KOPT-K1 (cell line): ENCODE results near the gene TGM5.
"Not testable (repeated sequence)": the region's sequence is repeated elsewhere in the genome, so short reads cannot be mapped to it uniquely, and the experiment has no call there.

Experiments
- H3K27ac ChIP-seq: fragments of 200-600 bp; sonication (generic); 2 replicates; pipeline ENCODE4 v1.5.1; 2016; ENCODE audit warnings: antibody characterized with exemption, mild to moderate bottlenecking, low read depth, low read length; ENCODE audit not compliant: poor library complexity, severe bottlenecking
- H3K36me3 ChIP-seq: fragments of 200-600 bp; sonication (generic); 2 replicates; pipeline ENCODE4 v1.5.1; 2017; ENCODE audit warnings: antibody characterized with exemption, mild to moderate bottlenecking, low read length, moderate library complexity; ENCODE audit not compliant: insufficient read depth
- H3K9me3 ChIP-seq: fragments of 200-600 bp; sonication (generic); 2 replicates; pipeline ENCODE4 v1.5.1; 2017; ENCODE audit warnings: antibody characterized with exemption, low read length, mild to moderate bottlenecking; ENCODE audit not compliant: insufficient read depth, poor library complexity, severe bottlenecking

Gene TGM5

GRCh38 chr15:43242616-43243015 lies 24.1 kb downstream of the TGM5 start:
- Histone ChIP-seq H3K27ac (no peak overlapping the region), H3K36me3 (no peaks in the 10 kb centered on the region), H3K9me3 (no peaks in the 10 kb centered on the region)

GRCh38 chr15:43241100-43241499 lies 25.6 kb downstream of the TGM5 start:
- H3K36me3 ChIP-seq, result no peaks in the 10 kb centered on the region
- no peak overlapping the region for H3K27ac ChIP-seq
- no peaks in the 10 kb centered on the region for H3K9me3 ChIP-seq

DNA sequence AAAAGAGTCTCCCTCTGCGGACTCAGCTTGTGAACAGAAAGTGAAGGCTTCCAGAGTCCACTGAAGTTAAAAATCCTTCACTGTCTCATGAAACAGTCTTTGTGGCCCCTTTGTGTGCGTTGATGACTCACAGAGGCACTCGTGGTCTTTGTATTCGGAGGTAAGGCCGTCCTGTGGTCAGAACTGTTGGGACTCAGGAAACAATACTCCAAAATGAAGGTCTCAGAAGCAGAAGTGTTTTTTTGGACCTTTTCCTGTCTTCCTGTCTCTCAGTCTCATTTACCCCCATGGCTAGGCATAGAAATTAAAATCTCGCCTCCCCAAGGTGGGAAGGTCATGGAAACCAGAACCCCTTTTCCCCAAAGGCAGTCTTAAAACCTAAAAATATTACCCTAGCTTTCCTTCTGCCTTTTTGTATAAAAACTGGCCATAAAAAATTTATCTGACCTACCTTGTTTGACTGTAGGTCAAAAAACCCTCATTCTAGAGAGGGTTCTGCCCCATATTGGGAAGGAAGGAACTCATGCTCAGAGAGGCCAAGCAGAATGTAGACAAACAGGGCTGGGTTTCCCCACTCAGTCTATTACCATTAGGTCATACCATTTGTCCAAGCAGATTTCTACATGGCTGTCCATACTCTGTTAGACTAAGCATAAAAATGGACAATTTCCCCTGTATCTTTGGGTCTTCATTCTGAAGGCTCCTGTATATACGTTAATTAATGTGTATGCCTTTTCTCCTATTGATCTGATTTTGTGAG lies 26.8 kb downstream of the TGM5 start:
- no peaks in the 10 kb centered on the region for H3K9me3 ChIP-seq
- no peak overlapping the region for H3K27ac ChIP-seq
- H3K36me3 ChIP-seq, result no peaks in the 10 kb centered on the region

- no peaks in the 10 kb centered on the region for H3K36me3 ChIP-seq
- no peak overlapping the region for H3K27ac ChIP-seq
- H3K9me3 ChIP-seq, result no peaks in the 10 kb centered on the region
Observed at GRCh38 chr15:43238671-43239131, 28.0 kb downstream of the TGM5 start.

DNA sequence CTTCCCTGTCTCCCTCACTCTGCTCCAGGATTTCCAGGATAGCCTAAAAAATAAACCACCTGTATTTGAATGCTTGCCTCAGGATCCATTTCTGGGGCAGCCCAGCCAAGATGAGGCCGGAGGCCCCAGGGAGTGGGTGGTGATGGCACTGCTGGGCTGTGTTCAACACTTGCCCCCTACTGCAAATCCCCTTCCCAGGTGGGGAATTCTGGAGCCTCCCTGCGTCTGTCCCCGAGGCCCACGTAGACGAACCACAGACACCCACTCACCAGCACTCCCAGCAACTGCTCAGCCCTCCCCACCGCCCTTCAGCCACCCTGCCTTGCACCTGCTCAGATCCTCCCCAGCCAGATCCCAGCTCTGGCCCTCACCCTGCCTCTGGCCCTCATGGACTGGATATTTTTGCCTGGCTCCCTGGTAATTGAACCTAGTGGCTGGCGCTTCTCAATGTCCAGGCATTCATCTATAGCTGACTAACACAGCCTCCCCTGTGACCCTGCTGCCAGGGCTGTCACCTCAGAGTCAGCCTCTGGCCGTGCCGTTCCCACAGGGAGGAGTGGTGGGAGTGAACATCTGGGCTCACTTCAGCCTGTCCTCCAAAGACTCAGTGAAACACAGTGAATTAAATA lies 28.8 kb downstream of the TGM5 start:
- no peak overlapping the region for H3K27ac ChIP-seq
- H3K36me3 ChIP-seq, result no peaks in the 10 kb centered on the region
- H3K9me3 ChIP-seq, result no peaks in the 10 kb centered on the region

- Histone ChIP-seq H3K9me3 (no peaks in the 10 kb centered on the region), H3K27ac (no peak overlapping the region), H3K36me3 (no peaks in the 10 kb centered on the region)
Observed at GRCh38 chr15:43235536-43235935, 31.2 kb downstream of the TGM5 start.

DNA sequence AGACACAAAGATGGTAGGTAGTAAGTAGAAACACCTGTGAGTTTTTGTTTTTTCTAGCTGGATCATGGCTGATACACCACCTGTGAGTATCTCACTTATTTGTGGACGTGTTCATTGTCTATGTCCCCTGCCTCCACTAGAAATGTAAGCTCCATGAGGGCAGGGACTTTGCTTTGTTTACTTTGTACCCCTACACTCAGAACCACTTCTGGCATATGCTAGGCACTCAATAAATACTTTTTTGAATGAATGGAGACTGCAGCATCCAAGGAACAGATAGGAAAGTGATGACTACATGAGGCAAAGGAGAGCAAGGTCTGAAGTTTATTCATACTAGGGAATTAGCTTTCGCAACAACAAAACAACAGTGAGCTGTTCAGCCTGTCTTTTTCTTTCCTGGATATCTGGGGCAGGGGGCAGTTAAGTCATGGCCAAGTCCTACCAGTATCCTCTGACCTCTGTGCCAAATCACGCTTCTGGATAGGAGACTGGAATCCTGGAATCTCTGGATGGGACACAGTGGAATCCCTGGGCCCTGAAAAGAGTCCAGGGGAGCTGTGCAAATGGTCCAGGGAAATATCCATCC lies 34.3 kb downstream of the TGM5 start:
- no peaks in the 10 kb centered on the region for H3K36me3 ChIP-seq
- H3K9me3 ChIP-seq, result no peaks in the 10 kb centered on the region
- no peak overlapping the region for H3K27ac ChIP-seq

DNA sequence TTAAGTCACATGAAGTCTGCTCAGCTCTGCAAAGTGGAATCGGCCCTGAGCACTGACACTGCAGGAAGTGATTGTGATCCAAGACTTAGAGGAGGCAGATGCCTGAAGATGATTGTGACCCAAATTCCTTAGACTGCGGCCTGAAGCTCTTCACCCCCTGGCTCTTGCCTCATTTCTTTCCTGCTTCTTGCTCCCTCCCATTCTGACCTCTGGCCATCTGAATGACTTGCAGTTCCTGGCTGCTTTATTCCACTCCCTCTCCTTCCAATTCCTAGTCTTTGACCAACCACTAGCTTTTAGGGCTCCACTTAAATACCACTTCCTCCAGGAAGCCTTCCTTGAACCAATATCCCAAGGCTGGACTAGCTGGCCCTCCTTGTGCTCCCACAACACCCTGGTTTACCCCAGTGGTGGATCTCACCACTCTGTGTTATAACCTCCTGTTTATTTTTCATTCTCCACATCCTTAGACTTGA lies 36.0 kb downstream of the TGM5 start:
- no peaks in the 10 kb centered on the region for H3K9me3 ChIP-seq
- H3K27ac ChIP-seq, result no peak overlapping the region
- no peaks in the 10 kb centered on the region for H3K36me3 ChIP-seq

- Histone ChIP-seq H3K27ac (no peak overlapping the region), H3K9me3 (no peaks in the 10 kb centered on the region)
Observed at GRCh38 chr15:43229977-43230376, 36.8 kb downstream of the TGM5 start.

GRCh38 chr15:43226436-43227305 lies 40.1 kb downstream of the TGM5 start:
- Histone ChIP-seq H3K27ac (no peak overlapping the region), H3K9me3 (no peaks in the 10 kb centered on the region), H3K36me3 (no peaks in the 10 kb centered on the region)

More at GRCh38 chr15:43229977-43230376, 36.8 kb downstream of the TGM5 start:
- no peaks in the 10 kb centered on the region for H3K36me3 ChIP-seq

DNA sequence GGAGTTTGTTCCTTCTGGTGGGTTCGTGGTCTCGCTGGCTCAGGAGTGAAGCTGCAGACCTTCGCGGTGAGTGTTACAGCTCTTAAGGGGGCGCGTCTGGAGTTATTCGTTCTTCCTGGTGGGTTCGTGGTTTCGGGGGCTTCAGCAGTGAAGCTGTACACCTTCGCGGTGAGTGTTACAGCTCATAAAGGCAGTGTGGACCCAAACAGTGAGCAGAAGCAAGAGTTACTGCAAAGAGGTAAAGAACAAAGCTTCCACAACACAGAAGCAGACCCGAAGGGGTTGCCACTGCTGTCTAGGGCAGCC lies 40.8 kb downstream of the TGM5 start:
- not testable (repeated sequence) for H3K36me3 ChIP-seq, H3K27ac ChIP-seq, H3K9me3 ChIP-seq

- Histone ChIP-seq H3K9me3 (no peaks in the 10 kb centered on the region), H3K27ac (no peak overlapping the region), H3K36me3 (no peaks in the 10 kb centered on the region)
Observed at GRCh38 chr15:43225201-43225949, 41.4 kb downstream of the TGM5 start.

DNA sequence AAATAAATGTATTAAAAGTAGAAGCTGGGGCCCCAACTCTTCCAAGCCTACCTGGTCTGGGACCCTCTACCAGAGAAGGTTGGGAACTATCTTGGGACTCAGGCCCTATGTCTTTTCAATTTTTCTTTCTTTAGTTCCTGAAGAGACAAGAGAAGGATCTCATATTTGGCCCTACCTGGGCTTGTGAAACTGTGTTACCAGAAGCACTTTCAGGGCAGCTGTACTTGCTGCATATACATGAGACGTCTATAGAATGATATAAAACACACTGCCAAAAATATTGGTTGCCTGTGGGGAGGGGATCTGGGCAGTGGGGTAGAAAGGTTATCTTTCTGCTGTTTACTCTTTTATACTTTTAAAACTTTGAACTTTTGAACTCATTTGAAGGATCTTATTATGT lies 45.3 kb downstream of the TGM5 start:
- H3K27ac ChIP-seq, result no peak overlapping the region
- H3K9me3 ChIP-seq, result no peaks in the 10 kb centered on the region
- H3K36me3 ChIP-seq, result no peaks in the 10 kb centered on the region

- Histone ChIP-seq H3K9me3 (no peaks in the 10 kb centered on the region), H3K27ac (no peak within 1 kb of the TSS), H3K36me3 (no peaks in the 10 kb centered on the region)
Observed at GRCh38 chr15:43220991-43221403, 45.7 kb downstream of the TGM5 start, which contains the start of gene EPB42. Gene EPB42, minus strand, starts transcription at chr15:43221018. Its CDS starts 193 bp downstream, at chr15:43220825.
